NCI-H128 (cell line): Measurements from ENCODE around the gene ZNF296.

Source experiments
- DNase-seq: peaks from one replicate; lab custom pipeline; 2025; ENCODE audit not compliant: unreplicated experiment; lab: John Stamatoyannopoulos, UW

Gene ZNF296

DNA sequence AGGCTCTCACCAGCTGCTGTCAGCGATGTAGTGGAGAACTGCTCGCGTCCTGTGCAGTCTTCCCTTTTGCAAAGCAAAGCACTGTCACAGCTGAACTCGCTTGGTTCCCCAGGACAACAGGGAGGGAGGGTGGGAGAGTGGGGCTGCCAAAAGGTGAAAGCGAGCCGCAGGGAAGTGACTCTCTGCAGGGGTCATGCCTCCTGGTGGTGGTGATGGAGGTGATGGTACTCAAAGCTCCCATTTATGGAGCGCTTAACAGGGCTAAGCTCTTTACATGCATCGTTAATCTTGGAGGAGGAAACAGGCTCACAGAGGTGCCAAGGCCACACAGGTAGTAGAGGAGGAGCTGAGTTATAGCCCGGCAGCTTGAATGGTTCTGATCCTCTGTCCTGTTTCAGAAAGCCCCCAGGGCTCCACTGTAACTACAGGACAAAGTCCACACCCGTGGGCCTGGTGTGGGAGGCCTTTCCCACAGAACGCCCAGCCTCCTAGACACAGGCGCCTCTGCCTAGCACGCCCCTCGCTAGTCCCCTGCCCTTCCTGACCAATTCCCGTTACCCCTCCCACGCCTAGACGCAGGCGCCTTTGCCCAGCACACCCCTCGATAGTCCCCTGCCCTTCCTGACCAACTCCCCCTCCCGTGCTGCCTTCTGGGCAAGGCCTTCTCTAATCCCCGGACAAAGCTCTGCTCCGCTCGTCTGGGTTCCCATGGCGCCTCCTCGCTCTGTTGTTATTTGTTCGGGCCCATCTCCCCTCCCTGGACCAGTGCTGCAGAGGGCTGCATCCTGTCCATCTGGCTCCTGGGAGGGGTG is 27.4 kb upstream of the ZNF296 start:
- peak; percentile 34 for DNase-seq

DNA sequence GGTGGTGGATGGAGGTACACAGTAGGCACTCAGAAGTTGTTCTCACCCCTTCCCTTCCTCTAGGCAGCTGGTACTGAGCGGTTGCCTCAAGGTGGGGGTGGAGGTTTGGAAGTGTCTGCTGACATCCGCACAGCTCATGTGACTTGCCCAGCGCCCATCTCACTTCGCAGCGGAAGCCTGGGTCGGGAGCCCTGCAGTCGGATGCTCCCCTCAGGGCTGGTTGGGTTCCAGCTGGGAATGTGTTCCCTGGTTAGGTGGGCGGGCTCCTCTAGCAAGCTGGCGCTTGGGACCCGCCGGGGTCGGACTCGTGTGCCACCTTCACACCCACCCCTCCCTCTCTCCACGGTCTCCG is 26.9 kb upstream of the ZNF296 start:
- no peak for DNase-seq

DNA sequence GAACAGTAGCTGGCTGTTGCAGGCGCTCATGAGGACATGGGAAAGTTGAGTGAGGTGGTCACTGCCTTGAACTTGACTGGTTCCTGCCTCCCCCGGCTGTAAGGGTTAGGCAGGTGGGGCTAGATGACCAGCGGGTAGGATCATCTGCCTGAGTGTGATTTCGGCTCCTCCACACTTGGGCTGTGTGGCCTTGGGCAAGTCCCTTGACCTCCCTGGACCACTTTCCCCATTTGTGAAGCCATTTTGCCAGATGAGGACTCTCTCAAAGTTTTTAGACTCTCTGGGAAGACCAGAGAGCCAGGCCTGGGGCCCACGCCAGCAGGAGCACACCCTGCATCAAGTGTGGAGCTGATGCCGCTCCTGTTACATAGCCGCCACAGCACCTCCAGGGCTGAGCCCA is 26.2 kb upstream of the ZNF296 start:
- DNase-seq = no peak

DNA sequence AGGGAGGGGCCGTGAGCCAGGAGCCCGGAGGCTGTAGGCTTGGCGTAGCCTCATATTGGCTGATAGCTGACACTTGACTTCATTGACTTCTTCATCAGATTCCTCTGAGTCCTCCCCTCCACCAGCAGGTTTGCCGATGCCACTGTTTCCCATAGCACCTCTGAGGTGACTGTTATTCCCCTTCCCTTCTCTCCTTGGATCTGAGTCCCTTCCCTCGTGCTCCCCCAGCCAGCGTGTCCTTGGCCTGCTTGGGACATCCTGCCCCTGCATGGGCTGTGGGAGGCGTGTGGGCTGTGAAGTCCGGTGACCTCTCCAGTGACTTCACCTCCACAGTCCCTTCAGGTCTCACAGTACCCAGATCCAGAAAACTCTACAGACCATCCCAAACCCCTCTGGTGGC is 25.5 kb upstream of the ZNF296 start:
- DNase-seq = no peak

DNA sequence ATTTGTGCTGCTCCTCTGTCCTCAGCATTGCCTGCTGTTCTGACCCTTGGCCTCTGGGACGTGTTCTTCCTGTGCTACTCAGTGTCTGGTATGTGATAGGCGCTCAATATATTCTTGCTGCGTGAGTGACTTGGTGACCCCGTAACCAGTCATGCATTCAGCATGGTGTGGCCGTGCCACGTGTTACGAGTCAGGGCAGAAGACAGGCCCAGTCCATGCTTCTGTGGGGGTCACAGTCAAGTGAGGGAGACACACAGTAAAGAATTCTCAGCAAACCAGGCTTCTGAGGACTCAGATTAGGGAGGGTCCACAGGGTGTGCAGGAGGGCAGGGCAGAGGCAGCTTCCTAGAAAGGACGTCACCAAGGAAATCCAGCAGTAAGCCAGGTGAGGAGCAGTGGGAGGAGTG is 24.6 kb upstream of the ZNF296 start:
- DNase-seq = no peak

DNA sequence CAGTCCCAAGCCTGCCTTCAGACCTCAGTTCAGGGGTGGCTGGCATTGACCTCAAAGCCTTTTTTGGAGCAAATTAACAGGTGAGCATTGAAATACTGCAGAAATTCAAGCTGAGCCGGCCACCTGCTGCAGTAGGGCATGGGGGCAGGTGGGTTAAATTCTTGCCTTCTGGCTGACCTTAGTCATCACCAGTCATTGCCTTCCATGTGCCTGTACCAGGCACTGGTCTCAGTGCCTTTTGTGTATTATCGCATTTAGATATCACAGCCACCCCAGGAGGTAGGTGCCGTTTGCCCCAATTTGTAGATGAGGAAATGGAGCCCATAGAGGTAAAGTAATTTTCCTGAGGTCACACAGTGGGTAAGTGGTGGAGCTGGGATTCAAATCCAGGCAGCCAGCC is 23.9 kb upstream of the ZNF296 start:
- DNase-seq = no peak

DNA sequence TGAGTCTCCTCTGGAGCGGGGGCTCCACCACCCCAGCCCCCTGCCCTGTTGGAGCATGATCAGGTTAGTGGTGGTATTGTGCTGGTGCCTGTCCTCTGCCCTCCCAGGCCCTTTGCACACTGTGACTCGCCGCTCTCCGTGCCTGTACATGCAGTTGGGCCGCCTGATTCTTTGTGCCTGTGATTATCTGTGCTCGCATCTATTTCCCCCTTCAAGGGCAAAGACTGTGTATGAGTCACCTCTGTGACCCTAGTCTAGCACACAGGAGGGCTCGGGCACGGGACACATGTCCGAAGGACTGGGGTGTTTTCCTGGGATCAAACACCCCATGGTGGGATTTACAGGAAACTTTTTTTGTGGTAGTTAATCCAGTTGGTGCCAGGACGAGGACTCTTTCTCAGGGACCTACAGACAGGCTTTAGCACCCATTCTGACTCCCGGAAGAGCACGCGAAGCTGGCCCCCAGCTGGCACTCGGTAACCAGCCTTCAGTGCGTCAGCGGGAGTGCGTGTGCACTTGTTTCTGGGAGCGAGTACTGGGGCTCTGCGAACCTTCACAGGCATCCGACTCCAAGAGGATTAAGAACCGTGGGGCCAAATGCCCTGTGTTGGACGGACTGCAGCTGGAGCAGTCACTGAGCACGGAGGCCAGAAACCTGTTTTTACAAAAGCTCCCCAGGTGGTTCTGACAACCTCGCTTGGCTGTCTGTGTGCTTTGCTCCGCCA is 23.4 kb upstream of the ZNF296 start:
- no peak for DNase-seq

DNA sequence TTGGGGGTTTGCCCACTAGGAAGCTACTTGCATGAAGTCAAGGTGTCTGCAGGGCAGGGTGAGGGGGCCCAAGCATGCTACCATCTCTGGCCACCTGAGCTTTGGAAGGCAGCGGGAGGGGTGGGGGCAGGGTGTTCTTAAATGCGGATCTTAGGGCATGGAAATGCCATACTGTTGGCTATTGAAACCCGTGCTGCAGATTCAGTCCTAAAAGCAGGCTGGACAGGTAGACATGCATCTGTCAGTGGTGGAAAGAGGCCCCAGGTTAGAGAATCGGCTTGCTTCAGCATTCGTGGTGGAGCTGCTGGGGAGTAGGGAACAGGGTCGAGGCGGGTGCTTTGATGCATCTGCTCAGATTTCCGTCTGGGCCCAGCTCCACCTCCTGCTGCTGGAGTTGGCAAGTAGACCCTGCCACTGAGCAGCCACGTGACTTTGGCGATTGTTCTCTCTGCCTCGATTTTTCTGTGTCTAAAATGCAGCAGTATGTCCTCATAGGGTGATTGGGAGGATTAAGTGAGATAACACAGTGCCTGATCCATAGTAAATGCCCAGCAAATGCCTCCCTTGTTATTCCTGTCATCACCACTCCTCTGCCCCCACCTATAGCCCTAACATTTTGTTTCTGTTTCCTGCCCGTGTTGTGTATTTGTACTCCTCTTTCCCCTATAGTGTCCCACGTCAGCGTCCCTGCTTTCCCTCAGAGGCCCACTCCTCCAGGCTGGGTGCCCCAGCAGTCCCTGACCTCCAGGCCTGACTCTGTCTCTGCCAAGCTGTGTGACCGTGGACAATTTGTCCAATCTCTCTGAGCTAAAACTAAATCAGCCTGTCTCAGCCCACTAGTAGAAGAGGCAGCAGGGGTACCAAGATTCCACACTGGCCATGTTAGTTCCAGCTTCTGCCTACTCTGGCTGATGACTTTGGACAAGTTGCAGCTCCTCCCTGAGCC is 22.5 kb upstream of the ZNF296 start:
- no peak for DNase-seq

DNA sequence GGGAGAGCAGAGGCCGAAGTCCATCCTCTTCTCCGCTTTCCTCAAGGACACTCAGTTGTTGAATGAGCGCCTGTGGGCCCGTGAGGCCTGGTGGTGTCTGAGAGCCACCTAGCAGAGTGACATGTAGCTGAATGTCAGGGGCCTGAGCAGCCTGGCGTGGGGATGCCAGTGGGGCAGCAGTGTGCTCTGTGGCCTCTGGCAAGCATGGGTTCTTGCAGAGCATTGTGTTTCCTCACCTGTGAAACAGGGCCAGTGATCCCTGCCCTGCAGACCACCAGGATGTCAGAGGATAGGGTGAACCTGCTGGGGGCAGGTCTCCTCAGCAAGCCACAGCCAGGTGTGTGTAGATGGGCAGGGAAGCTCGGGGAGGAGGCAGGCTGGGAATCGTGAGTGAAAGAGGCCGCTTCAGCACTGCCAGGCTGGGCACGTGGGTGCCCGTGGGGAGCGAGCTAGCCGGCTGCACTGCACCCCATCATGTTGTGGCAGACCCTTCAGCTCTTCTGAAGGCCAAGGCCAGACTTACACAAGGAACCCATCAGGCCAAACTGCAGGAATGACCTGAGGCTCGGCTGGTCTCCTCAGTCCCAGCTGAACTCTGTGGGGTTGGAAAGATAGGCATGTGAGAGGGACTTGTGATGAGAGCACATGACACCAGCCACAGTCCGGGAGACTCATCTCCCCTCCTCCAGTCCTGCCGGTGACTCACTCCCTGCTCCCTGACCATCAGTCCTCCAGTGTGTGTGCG is 21.7 kb upstream of the ZNF296 start:
- no peak for DNase-seq

DNA sequence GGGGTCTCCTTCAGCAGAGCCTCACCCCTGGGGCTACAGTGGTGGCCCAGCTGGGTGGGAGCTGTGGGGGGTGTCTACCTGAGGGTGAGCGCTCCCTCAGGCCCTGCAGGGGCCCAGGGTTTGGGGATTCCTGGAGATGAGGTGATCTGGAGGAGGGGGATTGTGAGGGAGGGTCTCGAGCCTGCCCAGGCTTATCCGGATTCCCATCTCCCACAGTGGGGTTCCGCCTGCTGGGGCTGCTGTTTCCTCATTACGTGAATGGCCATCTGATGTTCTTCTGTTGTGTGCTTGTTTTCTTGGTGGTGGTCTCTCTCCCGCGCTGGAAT is 21.1 kb upstream of the ZNF296 start:
- DNase-seq = no peak

DNA sequence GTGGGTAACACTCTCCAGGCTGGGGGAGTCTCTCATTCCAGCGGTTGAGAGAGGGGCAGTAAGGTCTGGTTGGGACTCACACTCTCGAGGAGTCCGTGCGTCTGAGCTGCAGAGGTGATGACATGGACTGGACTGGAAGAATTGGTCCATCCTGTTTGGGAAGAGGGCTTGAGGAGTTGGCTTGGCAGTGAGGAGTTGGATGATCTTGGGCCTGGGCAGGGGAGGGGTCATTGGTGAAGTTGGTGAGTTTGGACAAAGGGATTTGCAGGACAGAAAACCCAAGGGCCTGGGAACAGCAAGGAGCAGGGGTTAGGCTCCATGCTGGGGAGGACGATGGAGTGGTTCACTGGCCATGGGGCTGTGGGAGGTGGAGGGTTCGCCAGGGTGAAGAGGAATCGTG is 20.4 kb upstream of the ZNF296 start:
- DNase-seq = no peak

DNA sequence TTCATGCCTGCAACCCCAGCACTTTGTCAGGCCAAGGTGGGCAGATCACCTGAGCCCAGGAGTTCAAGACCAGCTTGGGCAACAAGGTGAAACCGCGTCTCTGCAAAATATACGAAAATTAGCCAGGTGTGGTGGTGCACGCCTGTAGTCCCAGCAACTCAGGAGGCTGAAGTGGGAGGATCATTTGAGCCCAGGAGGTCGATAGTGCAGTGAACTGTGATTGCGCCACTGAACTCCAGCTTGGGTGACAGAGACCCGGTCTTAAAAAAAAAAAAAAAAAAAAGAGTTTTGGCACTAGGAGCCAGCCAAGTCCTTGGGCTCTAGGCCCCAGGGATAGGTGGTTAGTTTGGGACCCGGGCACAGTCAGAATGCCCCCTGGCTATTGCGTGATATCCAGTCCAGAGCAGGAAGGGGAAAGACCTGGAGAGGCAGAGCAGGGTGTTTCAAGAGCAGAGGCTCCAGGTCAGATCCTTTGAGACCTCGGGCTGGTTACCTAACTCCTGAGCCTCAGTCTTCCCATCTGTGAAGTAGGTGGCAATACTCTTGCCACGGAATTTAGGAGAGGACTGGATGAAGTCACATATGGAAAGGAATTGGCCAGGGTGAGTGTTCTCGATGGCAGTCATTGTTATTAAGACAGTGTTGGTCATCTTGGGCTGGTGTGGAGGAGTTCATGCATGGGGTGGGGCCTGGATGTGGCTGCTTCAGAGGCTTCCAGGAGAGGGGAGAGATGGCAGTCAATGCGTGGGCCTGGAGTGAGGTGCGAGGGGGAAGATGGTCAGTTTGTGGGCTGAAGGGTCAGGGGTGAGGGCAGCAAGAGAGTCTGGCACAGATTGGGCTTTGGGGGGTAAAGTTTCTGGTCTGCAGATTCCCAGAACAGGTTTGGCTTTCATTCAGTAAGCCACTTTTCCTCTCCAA is 19.5 kb upstream of the ZNF296 start:
- no peak for DNase-seq

DNA sequence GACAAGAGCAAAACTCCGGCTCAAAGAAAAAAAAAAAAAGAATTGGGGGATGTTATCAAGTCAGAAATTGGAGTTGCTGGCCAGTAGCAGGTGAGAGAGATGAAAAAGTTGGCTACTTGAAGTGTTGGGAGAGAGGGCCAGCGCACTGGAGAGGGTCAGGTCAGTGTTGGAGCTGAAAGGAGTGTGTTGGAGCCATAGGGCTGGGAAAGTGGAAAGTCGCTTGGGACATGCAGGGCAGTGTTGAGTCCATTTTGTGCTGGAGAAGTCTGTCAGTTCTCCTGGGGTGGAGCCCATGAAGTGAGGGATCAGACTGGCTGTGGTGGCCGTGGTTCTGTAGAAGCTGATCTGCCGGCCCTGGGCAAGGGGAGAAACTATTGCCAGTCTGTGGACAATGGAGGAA is 18.4 kb upstream of the ZNF296 start:
- DNase-seq = no peak

DNA sequence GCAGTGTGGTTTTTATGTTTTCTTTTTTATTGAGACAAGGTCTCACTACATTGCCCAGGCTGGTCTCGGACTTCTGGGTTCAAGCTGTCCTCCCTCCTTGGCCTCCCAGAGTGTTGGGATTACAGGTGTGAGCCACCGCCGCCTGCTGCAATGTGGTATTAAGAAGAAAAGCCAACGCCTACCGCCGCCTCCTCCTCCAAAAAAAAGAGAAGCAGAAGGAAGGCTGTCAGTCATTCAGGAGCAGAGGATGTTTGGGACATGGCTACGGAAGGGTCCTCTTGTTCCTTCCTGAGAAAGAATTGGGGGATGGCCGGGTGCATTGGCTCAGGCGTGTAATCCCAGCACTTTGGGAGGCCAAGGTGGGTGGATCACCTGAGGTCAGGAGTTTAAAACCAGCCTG is 17.9 kb upstream of the ZNF296 start:
- no peak for DNase-seq

DNA sequence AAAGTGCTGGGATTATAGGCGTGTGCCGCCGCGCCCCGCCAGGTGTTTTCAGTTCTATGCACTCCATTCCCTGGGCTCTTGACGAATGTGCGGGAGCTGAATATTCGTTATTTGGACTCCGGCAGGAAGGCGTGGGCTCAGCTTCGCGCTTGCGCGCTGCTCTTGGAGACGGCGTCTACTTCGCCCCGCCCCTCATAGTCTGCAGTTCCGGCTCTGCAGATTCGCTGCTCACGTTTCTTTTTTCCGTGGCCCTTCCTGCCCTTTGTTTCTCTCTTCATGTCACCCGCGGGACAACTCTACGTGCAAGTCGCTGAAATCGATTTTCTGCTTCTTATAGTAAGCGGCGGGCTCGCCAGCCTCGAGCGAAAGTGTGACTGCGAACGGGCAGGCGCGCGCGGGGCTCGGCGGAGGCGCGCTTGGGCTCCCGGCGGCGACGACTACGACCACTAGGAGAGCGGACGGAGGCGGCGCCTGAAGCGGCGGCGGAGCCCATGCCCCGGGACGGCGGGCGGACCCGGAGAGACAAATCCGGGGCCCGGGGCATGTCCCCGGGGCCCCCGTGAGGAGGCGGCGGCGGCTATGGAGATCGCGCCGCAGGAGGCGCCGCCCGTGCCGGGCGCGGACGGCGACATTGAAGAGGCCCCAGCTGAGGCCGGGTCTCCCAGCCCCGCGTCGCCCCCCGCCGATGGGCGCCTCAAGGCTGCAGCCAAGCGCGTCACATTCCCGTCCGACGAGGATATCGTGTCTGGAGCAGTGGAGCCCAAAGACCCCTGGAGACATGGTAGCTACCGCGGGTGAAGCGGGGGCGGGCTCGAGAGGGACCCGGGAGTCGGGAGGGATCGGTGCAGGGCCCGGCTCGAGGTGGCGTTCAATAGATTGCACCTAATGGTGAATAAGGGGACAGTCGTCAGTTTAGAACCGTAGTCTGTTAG is 16.7 kb upstream of the ZNF296 start, which contains the start of gene PPP1R37:
Gene PPP1R37 (plus strand): TSS at position 433 of the 932 bp plus-strand sequence. CDS start 147 bp downstream, at position 580.
- peak; percentile 97 for DNase-seq

DNA sequence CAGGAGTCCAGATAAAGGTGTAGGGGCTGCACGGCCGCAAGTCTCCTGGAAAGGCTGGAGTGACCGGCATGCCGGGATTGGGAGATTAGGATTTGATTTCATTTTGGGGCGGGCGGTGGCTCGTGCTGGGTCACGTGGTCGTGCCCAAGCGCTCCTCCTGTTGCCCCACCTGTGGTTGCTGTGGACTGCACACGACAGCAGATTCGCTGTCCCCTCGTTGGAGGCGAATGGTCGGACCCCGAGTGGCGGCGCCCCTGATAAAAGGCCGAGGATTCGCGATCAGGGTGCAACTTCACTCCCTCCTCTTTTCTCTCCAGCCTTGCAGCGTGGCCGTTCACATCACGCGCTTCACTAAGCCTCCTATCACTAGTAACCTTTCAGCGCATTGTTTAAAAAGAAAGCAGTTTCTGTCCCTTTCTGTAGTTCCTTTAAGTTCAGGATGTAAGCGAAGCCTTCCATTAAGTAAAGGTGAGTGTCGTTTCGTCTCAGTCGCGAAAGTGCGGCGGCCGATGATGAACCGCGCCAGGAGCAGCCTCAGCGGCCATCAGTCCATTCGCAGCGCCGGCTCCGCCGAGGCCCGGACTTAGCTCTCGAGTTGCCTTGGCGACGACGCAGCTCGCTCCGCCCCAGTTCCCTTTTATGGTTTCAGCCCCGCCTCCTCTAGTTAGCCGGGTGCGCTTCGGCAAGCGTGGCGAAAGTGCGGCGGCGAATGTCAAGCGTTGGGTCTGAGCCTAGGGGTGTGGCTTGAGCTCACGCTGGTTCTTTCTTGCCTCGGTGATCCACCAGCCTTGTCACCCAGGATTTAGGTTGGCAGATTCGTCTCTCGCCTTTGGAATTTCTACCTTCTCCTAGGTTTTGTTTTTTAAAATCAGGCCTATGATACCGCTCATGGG is 15.0 kb upstream of the ZNF296 start:
- DNase-seq = peak; percentile 99

DNA sequence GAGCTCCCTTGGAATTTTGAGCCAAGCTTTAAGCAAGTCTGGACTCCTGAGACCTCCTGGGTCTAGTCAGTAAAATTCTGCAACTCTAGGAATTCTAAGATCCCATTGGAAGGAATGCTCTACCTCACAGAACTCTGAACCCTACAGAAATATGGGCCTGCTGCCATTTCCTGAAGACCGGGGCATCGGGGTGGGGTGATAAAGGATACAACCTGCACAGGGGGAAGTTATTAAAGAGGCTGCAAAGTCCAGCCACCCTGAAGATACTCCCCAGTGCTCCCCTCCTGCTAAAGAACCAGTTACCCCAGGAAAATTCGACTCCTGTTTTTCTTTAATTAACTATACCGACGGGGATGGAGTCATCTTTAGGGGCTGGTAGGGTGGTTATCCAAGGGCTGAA is 14.3 kb upstream of the ZNF296 start:
- no peak for DNase-seq

DNA sequence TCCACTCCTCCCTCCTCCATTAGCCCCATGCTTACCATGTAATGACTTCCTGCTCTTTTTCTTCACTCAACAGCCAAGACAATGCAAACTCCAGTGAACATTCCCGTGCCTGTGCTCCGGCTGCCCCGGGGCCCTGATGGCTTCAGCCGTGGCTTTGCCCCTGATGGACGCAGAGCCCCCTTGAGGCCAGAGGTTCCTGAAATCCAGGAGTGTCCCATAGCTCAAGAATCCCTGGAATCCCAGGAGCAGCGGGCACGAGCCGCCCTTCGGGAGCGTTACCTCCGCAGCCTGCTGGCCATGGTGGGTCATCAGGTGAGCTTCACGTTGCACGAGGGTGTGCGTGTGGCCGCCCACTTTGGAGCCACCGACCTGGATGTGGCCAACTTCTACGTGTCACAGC is 13.8 kb upstream of the ZNF296 start:
- DNase-seq = no peak
